Upper lobe of left lung (tissue), 4 donors: ENCODE data around the gene PIGL.

Source experiments
- CTCF ChIP-seq, 6 experiments: fragments of 450-650 bp in 4 of 6; fragments of 200-600 bp in 2 of 6; sonication (generic) in 2 of 6; IDR thresholded peaks; one replicate each; pipeline ENCODE4 v1.5.1; 2016 to 2019; ENCODE audit warnings: antibody characterized with exemption in 6 of 6
- POLR2AphosphoS5 ChIP-seq, 2 donors: sonication (generic); formaldehyde crosslinking; IDR thresholded peaks; one replicate each; pipeline ENCODE4 v1.5.1; 2017; ENCODE audit warnings: antibody characterized with exemption in 2 of 2

- no peak for TF ChIP-seq CTCF (IDR thresholded peaks at IDR 0.05)
- TF ChIP-seq POLR2AphosphoS5 (IDR thresholded peaks at IDR 0.05): no peak
Measured at GRCh38 chr17:16199093-16199492, 17.9 kb upstream of the PIGL start.
